Gastroesophageal sphincter (tissue), 3 donors: ENCODE measurements around the gene ARHGAP28.

Experiments
- POLR2A ChIP-seq, 2 donors: fragments of 450-650 bp; IDR thresholded peaks; one replicate each; pipeline ENCODE4 v1.6.1; 2017; ENCODE audit warnings: antibody characterized with exemption in 2 of 2, mild to moderate bottlenecking in 2 of 2, moderate library complexity in 1 of 2
- POLR2AphosphoS5 ChIP-seq: sonication (generic); formaldehyde crosslinking; IDR thresholded peaks from one replicate; pipeline ENCODE4 v1.6.1; 2017; ENCODE audit warnings: antibody characterized with exemption
- TF ChIP-seq, protein P1 (sequence below), 4 experiments: fragments of 200-600 bp in 2 of 4; fragments of 450-650 bp in 2 of 4; sonication (generic) in 1 of 4; IDR thresholded peaks; one replicate each; pipeline ENCODE4 v1.5.1; 2017 to 2019; ENCODE audit warnings: antibody characterized with exemption in 4 of 4, mild to moderate bottlenecking in 2 of 4, moderate library complexity in 2 of 4

DNA sequence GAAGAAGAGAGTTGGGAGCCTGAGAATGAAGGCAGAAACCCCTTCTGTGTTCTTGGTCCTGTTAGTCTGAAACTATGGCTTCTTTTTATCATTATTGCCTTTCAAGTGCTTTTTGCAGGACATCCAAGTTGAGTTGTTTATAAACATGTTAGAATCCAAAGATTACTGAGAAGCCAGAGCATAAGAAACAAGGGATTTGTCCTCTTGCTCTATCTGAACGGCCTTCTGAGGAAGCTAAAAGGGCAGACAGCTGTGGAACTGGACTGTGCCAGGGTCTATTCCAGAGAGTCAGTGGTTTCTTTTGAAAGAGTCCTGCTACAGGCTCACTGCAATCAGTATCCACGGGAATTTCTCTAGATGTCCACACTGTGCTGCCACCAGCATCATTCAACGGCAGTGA is 86.6 kb downstream of the ARHGAP28 start:
- TF ChIP-seq, protein P1, sequence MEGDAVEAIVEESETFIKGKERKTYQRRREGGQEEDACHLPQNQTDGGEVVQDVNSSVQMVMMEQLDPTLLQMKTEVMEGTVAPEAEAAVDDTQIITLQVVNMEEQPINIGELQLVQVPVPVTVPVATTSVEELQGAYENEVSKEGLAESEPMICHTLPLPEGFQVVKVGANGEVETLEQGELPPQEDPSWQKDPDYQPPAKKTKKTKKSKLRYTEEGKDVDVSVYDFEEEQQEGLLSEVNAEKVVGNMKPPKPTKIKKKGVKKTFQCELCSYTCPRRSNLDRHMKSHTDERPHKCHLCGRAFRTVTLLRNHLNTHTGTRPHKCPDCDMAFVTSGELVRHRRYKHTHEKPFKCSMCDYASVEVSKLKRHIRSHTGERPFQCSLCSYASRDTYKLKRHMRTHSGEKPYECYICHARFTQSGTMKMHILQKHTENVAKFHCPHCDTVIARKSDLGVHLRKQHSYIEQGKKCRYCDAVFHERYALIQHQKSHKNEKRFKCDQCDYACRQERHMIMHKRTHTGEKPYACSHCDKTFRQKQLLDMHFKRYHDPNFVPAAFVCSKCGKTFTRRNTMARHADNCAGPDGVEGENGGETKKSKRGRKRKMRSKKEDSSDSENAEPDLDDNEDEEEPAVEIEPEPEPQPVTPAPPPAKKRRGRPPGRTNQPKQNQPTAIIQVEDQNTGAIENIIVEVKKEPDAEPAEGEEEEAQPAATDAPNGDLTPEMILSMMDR (IDR thresholded peaks at IDR 0.05) = no peak
- no peak for TF ChIP-seq POLR2AphosphoS5
- no peak for TF ChIP-seq POLR2A (IDR thresholded peaks at IDR 0.05)
